Measurements from ENCODE around the gene PEPD. TPM values are rescaled to one million over a fixed set of nuclear protein-coding genes. Genes with fewer than 3 reads are reported as not detected.
A peak's percentile ranks its signal among the peaks of the same experiment; 100 is the strongest.

The PEPD gene
- total RNA-seq, 3 donors from 2014 or later = 42.1 to 127 (median 82.3) TPM

GRCh38 chr19:33553530-33554310, 32.1 kb upstream of the PEPD start:
- TF ChIP-seq POLR2AphosphoS5 (IDR thresholded peaks at IDR 0.05) = no peak
- no peak for TF ChIP-seq POLR2A (IDR thresholded peaks at IDR 0.05)
- TF ChIP-seq CTCF (IDR thresholded peaks at IDR 0.05) = no peak
- peak in 1 of 2 donors; percentile 20 for DNase-seq (ENCODE audit: low spot score in 2 of 2)
- Histone ChIP-seq H3K9me3 (no peaks in the 10 kb centered on the region), H3K27me3 (no peaks in the 10 kb centered on the region), H3K4me1 (no peaks in the 10 kb centered on the region), H3K36me3 (no peaks in the 10 kb centered on the region), H3K4me3 (no peak overlapping the region), H3K27ac (no peak overlapping the region)
- intact Hi-C loops (cut with DNase I; ENCODE audit: low total_unique reads) = no loop called here

DNA sequence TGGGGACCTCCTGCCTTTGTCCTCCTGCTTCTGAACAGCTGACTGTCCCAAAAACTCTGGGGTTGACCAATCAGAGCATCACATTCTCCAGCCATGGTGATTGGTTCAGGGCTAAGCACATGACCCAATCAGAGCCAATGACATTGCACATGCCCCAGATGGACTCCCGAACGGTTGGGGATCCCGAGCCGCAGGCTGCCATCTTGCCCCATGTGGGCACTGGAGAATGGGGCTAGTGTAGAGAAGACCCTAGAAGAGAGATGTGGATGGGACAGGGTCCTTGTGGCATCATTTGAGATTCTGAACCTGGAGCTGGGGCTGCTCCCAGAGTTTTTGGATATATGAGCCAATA, 31.3 kb upstream of the PEPD start:
- H3K36me3 ChIP-seq = no peaks in the 10 kb centered on the region
- intact Hi-C loops (cut with DNase I; ENCODE audit: low total_unique reads) = no loop called here

GRCh38 chr19:33552191-33552927, 30.8 kb upstream of the PEPD start:
- intact Hi-C loops (cut with DNase I; ENCODE audit: low total_unique reads) = no loop called here
- DNase-seq (ENCODE audit: low spot score in 2 of 2) = peak in 1 of 2 donors; percentile 41
- no peak overlapping the region for H3K27ac ChIP-seq
- H3K9me3 ChIP-seq = no peaks in the 10 kb centered on the region
- no peaks in the 10 kb centered on the region for H3K4me1 ChIP-seq
- H3K4me3 ChIP-seq = no peak overlapping the region
- H3K27me3 ChIP-seq = no peaks in the 10 kb centered on the region
- TF ChIP-seq POLR2A (IDR thresholded peaks at IDR 0.05) (no peak), POLR2AphosphoS5 (IDR thresholded peaks at IDR 0.05) (no peak), CTCF (IDR thresholded peaks at IDR 0.05) (no peak)
- H3K36me3 ChIP-seq = no peaks in the 10 kb centered on the region

More for the DNA sequence above, 31.3 kb upstream of the PEPD start:
- peak in 1 of 2 donors; percentile 19 for DNase-seq (ENCODE audit: low spot score in 2 of 2)
- Histone ChIP-seq H3K4me1 (no peaks in the 10 kb centered on the region), H3K4me3 (no peak overlapping the region), H3K27ac (no peak overlapping the region), H3K9me3 (no peaks in the 10 kb centered on the region), H3K27me3 (no peaks in the 10 kb centered on the region)
- TF ChIP-seq POLR2AphosphoS5 (IDR thresholded peaks at IDR 0.05) (no peak), CTCF (IDR thresholded peaks at IDR 0.05) (no peak), POLR2A (IDR thresholded peaks at IDR 0.05) (no peak)

- Histone ChIP-seq H3K36me3 (no peaks in the 10 kb centered on the region), H3K27me3 (no peaks in the 10 kb centered on the region), H3K4me3 (no peak overlapping the region), H3K27ac (no peak overlapping the region), H3K9me3 (no peaks in the 10 kb centered on the region), H3K4me1 (no peaks in the 10 kb centered on the region)
- intact Hi-C loops (cut with DNase I; ENCODE audit: low total_unique reads) = no loop called here
- TF ChIP-seq POLR2A (IDR thresholded peaks at IDR 0.05) (no peak), POLR2AphosphoS5 (IDR thresholded peaks at IDR 0.05) (no peak), CTCF (IDR thresholded peaks at IDR 0.05) (no peak)
- no peak for DNase-seq (ENCODE audit: low spot score in 2 of 2)
These were observed 30.1 kb upstream of the PEPD start for GRCh38 chr19:33551676-33552075.

DNA sequence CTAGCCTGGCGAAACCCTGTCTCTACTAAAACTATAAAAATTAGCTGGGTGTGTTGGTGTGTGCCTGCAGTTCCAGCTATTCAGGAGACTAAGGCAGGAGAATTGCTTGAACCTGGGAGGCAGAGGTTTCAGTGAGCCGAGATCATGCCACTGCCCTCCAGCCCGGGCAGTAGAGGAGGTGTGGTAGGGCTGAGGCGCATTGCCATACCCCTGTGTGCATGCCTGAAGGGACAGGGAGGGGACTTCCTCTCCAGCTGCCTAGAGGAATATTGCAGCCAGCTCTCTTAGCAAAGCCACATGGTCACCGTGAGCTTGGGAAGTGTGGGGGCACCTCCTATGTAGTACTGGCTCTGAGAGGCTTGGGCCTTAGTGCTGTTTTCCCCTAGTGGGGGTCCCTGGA, 29.2 kb upstream of the PEPD start:
- Histone ChIP-seq H3K9me3 (no peaks in the 10 kb centered on the region), H3K4me1 (no peaks in the 10 kb centered on the region), H3K27ac (no peak overlapping the region), H3K36me3 (no peaks in the 10 kb centered on the region), H3K4me3 (no peak overlapping the region), H3K27me3 (peaks cover 0 to 1% of the 10 kb centered on the region in 2 donors)
- DNase-seq (ENCODE audit: low spot score in 2 of 2) = peak in 1 of 2 donors; percentile 14
- TF ChIP-seq POLR2A (IDR thresholded peaks at IDR 0.05) (no peak), POLR2AphosphoS5 (IDR thresholded peaks at IDR 0.05) (no peak), CTCF (IDR thresholded peaks at IDR 0.05) (no peak)
- intact Hi-C loops (cut with DNase I; ENCODE audit: low total_unique reads) = no loop called here
